DMS114 treated with DMSO at 0.1 percent for 48 hours (cell line): ENCODE measurements around the gene CDCA5.

Experiments used
- DNase-seq: peaks from one replicate; lab custom pipeline; 2025; ENCODE audit not compliant: unreplicated experiment; lab: John Stamatoyannopoulos, UW

CDCA5 gene

DNA sequence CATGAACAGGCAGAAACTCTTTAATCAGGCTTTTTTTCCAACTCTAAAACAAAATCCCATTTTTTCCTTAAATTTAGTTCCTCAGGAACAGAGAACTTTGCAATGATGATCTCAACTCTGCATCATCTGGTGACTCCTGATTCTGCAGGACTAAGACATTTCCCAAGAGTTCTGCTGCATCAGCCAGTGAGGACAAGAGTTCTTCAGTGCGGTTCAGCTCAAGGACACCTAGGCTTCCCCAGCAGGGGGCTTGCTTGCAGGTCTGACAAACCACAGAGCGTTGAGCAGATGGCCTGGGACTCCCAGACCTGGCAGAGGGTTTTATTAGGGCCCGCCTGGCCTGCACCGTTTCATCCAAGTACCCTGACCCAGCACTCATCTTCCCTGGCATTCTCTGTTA, 6.4 kb downstream of the CDCA5 start:
- DNase-seq, result peak; percentile 17

DNA sequence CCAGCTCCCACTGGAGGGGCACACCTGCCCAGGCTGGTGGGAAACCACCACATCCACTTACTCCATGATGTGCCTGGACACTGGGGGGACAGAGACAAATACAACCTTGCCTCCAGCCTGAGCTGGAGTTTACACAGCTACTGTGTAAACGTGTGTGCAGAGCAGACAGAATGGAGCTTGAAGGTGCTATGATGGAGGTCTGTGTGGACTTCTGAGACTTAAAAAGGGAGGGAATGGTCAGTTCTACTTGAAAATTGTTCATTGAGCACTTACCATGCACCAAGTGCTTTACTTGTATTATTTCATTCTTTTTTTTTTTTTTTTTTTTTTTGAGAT, 11.2 kb downstream of the CDCA5 start:
- DNase-seq, result no peak

DNA sequence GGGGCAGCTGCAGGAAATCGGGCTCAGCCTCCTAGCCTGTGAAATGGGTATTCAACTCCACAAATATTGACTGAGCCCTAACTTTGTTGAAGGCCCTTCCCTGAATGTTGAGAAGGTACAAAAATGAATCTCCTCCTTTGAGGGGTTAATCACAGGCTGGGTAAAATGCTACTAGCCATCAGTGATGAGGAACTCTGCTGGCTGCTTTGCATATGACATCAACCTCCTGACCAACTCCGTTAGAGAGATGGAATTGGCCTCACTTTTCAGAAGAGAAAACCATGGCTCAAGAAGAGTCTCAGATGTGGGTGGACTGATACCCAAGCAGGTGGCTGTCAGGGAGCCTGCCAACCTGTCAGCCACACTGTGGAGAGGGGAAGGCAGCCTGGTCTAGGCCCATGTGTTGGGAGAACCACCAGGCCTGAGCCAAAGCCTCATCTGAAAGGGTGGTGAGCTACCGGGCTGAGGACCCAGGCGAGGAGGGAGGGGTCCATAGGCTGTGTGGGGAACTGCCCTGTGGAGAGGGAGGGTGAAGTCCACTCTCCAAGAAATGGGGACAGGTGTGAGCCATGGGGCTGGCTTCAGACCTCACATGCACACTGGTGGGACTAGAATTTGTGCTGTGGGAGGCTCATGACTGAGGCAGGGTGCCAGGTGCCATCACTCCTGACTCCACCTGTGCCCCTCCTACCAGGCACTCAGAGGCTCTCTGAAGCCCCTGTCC, 11.8 kb downstream of the CDCA5 start:
- DNase-seq, result no peak

DNA sequence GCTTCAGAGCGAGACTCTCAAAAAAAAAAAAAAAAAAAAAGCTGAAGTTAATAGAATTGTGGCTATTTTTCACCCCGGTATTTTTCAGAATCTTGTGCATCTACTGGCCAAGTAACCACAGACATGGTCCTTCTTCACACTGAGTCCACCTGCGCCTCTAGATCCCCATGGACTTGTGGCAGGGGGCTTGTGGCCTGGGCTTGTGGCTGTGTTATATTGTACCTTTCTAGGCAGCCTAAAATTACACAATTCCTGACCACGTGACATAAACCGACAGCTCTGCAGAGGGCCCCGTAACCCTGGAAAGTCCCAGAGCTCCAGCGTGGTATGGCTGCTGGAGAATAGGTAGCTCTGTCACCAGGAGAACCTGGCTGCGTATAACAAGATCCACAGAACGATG, 14.6 kb downstream of the CDCA5 start:
- DNase-seq, result no peak

DNA sequence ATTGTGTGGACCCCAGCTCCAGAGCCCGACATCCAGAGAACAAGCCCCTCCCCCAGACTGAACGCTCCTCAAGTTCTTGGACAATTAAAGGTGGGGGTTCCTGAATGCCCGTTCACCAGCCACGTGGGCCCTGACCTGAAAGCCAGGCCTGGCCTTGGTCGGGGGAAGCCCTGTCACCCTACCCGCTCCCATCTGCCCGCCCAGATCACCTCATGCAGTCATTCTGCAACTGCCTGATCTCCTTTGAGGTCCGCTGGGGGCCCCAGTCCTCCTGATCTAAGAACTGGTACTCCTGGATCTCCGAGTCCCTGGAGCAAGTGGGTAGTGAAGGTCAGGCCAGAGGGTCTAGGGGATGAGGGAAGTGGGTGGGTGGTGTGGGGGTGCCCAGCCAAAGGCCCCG, 16.4 kb downstream of the CDCA5 start:
- no peak for DNase-seq

DNA sequence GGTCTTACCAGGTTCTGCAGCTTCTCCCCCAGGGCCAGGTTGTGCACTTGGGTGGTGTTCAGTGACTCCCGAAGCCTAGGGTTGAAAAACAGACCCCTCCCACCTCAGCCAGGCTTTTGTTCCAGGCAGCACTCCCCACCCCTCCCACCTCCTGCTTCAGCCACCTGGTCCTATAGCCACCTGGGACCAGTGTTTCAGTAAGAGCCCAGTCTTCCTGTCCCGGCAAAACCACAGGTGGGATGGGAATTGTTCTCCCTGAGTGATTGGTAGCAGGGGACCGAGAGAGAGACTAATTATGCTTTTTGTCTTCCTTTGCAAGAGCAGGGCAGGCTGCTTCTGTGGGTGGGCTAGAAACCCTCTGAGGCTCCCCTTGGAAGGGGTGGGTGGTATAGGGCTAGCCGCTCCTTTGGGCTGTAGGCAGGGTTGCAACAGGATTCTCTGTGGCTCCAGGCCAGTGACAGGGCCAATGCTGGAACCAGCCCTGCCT, 17.0 kb downstream of the CDCA5 start:
- no peak for DNase-seq

DNA sequence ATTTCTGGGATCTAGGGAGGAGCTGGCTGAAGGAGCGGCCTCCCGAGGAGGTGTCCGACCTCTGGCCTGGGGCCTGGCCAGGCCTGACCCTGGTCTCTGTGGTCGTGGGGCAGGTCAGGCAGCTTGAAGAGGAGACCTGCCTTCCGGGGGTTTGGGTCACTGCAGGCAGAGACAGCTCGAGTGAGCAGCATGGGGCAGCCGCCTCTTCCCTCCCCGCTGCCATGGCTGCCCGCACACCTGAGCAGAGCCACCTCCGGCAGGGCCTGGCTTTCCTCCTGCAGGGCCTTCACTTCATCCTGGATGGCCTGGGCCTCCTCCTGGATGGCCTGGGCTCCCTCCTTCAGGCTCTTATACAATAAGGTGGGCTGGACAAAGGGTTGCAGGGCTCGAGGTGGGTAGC, 17.5 kb downstream of the CDCA5 start:
- no peak for DNase-seq

DNA sequence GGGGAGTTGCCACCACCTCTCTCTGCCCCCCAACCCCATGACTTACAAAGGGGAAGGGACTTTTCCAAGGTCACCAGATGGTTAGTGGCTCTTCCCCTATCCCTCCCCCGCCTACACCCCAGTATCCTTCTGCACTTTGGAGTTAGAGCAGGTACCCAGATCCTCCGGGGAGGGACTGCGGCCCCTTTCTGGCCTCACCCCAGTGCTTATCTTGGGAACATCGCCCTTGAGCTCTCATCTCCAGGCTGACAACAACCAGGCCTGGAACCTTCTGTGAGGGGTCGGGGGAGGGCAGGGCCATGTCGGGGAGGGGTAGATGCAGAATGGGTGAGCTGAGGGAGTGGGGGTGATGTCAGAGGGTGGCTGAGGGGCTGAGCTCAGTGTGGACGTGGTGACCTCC, 18.0 kb downstream of the CDCA5 start:
- no peak for DNase-seq

DNA sequence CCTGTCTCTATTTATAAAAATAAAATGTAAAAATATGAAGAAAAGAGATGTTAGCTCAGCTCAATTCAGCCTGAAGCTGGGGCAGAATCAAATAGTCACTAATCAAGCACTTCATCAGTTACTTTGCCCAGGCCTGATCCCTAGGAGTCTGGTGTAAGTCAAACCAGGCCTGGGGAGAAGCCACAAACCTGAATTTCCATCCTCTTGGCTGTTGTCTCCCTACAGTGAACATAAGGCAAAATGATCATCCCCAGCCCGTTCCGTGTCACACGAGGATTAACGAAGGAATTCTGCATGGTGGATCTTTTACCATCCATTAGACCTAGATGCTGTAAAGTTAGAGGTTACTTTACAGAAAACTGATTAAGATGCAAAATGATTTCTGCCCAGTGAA, 19.0 kb downstream of the CDCA5 start:
- no peak for DNase-seq

DNA sequence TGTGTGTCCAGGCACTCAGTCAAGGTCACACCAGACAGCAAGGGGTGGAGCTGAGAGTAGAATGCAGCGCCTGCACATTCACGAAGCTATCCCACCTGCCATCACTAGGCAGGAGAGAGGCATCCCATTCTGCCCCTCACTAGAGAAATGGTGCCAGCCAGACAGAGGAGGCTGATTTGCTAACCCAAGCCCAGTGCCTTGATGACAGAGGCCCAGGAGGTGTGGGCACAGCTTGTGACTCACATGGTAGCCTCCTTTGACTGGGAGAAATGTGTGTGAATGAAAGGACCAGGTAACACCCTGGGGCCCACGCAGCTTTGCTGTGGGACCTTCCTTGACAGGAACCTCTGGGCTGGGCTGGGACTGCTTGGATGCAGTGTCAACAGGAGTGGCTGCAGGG, 20.3 kb downstream of the CDCA5 start:
- no peak for DNase-seq

DNA sequence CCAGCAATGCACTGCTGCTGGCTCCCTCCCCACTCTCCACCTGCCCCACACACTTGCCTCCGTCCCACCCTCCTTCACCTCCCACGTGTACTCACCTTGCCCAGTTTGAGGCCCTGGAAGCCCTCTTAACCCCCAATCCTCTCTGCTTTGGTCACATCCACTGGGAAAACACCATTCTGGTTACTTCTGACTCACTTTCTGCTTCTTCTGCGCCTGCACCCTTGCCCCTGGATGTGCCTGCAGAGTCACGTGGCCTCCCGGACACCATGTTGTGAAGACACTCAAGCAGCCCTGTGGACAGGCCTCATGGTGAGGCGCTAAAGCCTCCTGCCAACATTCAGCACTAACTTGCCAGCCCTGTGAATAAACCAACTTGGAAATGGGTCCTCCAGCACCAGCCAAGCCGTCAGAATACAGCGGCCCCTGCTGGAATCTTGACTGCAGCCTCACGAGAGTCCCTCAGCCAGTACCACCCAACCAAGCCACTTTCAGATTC, 22.9 kb downstream of the CDCA5 start:
- no peak for DNase-seq

DNA sequence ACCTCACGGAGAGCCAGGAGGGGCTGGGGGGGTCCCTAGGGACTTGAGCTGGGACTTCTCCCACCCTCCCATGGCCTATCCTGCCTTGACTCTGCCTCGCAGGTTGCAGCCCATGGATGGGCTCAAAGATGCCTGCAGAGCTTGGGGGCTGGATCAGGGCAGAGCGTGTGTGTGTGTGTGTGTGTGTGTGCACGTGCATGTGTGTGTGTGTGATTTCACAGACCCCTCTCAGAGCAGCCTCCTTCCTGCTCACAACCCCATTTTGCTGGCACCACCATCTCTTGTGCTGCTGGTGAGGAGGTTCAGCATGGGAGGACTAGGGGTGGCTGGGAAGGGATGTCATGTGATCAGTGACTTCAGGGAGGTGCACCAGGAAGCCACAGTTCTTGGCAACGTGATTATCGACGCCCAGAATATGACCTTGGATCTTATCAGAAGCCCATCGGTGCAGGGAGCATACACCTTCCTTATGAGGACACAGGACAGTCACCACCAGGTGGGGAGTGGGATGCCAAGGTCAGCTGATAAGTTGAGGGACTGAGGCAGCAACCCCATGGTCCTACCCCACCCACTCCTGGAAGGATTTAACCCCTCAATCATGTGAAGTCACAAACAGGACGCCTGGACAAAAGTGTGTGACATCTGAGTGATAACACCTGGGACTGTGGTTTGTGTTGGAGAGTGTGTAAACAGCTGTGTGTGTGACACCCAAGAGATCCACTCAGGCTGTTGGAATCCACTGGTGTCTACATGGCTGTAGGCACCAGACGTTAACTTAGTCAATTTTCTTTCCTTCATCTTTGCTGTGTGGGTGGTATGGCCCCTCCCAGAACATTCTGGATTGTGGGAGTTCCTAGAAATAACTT, 23.6 kb downstream of the CDCA5 start:
- DNase-seq, result no peak

DNA sequence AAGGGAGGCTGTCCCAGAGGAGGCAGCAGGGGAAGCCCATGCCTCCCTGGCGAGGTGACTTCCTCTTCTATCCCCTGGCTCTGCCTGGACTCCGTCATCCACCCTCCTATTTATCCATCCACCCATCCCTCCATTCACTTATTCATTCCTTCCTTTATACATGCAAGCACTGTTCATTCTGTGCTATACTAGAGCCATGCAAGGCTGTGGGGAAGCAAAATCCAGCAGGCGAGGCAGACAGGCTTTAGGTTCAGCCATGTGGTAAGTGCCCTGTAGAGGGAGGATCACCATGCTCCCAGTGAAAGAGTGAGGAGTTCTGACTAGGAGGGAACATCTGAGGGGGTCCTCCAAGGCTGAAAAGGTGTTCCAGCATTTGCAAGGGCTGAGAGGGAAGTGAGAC, 24.3 kb downstream of the CDCA5 start:
- DNase-seq, result no peak

DNA sequence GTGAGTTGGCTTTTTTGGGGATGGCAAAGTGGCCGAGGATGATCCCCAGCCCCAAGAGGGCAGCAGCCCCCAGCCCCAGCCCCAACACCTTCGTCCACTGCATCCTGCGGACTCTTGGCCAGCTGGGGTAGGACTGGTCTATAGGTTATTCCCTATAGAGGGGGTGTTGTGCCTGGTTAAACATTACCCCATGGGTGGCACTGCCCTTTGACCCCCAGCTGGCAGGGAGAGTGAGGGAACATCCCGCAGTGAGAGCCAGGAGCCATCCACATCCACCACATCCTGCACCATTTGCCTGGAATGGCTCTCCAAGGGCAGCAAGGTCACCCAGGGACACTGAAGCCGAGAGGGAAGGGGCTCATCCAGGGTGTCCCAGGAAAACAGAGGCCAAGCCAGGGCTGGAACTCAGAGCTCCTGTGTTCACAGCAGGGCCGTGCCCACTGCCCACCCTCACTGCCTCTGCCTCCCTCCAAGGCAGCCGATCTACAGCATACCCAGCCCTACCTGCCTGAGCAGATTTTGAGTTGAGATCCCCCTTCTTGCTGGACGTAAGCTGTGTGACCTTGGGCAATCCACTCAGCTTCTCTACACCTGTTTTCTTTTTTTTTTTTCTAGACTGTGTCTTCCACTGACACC, 25.3 kb downstream of the CDCA5 start, which contains the start of gene NAALADL1:
Gene NAALADL1, minus strand, starts transcription at position 135 of the 636 bp plus-strand sequence. Its CDS starts 32 bp downstream, at position 103.
- no peak for DNase-seq

DNA sequence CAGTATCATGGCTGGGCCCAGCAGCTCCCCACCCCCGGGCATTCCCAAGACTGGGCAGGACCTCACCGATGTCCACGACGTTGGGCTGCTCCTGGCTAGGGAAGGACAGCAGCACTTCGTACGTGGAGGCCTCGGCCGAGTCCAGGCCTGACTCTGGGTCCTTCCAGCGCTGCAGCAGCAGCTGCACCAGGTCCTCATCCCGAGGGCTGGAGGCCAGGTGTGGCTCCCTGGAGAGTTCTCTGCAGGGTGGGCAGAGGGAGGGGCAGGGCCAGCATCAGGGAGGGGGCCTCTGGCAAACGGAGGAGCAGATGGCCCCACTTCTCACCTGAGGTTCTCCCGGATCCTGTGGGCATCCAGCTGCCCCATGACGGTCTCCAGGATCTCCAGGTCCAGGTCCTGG, 25.8 kb downstream of the CDCA5 start:
- no peak for DNase-seq

DNA sequence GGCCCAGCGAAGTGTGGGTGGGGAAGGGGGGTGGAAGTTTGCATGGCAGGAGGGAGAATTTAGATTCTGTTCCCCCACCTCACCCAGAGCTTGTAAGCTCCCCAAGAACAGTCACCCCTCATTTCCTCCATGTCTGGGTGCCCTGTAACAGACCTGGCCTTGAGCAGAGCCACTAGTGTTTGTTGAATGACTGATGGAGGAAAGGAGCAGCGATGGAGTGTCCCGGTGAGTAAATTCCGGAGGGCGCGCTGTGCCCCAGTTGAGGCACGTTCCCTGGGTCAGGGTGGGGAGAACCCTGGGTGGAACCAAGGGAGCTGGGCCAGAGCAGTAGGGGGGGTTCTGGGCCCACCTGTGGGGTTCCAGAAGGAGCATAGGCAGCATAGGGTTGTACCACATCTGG, 26.3 kb downstream of the CDCA5 start:
- DNase-seq, result no peak

DNA sequence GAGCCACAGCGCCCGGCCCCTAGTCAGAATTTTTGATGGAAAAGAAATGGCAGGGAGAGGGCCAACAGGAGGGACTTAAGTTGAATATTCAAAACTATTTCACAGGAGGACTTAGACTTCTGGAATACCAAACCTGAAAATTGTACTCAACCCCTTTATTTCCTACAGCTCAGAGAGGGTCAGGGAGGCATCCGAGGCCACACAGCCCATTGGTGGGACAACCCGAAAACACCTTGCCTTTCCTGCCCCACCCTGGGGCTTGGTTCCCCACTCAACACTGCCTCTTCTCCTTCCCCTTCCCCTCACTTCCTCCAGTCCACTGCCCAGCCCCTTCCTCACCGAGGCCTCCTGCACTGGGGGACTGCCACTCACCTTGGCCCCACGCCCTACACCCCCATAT, 26.8 kb downstream of the CDCA5 start:
- no peak for DNase-seq

DNA sequence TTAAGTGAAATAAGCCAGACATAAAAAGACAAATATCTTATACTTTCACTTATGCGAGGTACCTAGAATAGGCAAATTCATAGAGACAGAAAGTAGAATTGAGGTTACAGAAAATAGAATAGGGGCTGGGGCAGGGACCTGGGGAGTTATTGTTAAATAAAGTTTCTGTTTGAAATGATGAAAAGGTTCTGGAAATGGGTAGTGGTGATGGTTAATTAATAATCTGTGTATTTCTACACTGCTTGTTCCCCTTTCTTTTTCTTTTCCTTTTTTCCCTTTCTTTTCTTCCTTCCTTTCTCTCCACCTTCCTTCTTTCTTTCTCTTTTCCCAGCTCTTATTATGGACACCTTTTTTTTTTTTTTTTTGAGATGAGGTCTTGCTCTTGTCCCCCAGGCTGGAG, 28.3 kb downstream of the CDCA5 start:
- no peak for DNase-seq

DNA sequence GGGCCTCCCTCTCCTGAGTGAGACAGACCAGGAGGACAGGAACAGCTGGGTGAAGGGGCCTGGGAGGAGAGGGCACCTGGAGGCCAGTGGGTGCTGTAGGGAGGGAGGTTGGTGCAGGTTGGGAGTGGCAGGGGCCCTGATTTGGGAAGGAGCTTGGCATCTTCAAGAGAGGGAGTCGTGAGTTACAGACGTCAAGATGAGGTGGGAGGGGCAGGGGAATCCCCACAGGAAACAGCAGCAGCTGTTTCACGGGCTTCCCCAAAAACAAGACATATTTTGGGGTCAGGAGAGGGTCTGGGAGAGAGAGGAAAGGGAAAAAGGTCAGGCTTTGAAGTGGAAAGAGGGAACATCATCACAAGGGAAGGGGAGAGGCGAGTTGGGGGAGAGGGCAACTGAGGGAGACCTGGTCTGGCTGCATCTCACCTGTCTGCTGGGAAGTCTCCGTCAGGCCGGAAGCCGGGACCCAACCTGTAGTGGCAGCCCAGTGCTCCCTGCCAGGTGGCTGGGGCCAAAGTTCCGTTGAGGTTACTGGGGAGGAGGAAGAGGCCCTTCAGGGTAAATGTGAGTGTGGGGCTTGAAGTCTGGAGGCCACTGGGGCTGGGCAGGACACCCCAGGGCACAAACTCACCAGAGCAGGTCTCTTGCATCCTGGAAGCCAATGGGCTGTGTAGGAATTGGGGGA, 29.9 kb downstream of the CDCA5 start:
- no peak for DNase-seq

DNA sequence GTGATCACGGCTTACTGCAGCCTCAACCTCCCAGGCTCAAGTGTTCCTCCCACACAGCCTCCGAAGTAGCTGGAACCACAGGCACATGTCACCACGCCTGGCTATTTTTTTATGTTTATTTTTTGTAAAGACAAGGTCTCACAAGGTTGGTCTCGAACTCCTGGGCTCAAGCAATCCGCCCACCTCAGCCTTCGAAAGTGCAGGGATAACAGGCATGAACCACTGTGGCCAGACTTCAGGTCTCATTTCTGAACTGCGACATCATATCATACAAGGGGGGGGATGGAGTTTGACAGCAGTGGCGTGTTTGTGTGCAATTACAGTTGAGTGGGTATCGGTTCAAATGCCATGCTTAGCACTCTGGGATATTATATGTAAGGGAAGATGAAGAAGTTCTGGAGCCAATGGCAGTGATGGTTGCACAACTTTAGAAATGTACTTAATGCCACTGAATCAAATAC, 32.4 kb downstream of the CDCA5 start:
- DNase-seq, result no peak
